Measurements from ENCODE around the gene FOCAD. TPM values are rescaled to one million over a fixed set of nuclear protein-coding genes. Genes with fewer than 3 reads are reported as not detected.

FOCAD gene
- total RNA-seq, 6 experiments from 2014 or later, result 6.4 to 18.3 (median 7.8) TPM

GRCh38 chr9:20642045-20642444 lies 42.0 kb upstream of the FOCAD start:
- ATAC-seq (no peak), DNase-seq (no peak)
- intact Hi-C loops (cut with DNase I), result no loop called here
- no peaks in the 10 kb centered on the region for H3K4me1 ChIP-seq
- H3K9me3 ChIP-seq, result no peaks in the 10 kb centered on the region
- no peaks in the 10 kb centered on the region for H3K27me3 ChIP-seq
- H3K27ac ChIP-seq, result no peak overlapping the region
- no peaks in the 10 kb centered on the region for H3K36me3 ChIP-seq
- WGBS (ENCODE audit: insufficient coverage, low coverage, low lambda C conversion rate, missing lambda C conversion rate), result 57% methylated on average over 1 of the region's 1 CpG
- TF ChIP-seq CTCF (IDR thresholded peaks at IDR 0.05), result no peak
- TF ChIP-seq POLR2A (IDR thresholded peaks at IDR 0.05), result no peak
- no peak overlapping the region for H3K4me3 ChIP-seq

- Histone ChIP-seq H3K9me3 (no peaks in the 10 kb centered on the region), H3K36me3 (no peaks in the 10 kb centered on the region), H3K27me3 (no peaks in the 10 kb centered on the region), H3K4me1 (no peaks in the 10 kb centered on the region), H3K4me3 (no peak overlapping the region), H3K27ac (no peak overlapping the region)
- TF ChIP-seq CTCF (IDR thresholded peaks at IDR 0.05) (no peak), POLR2A (IDR thresholded peaks at IDR 0.05) (no peak)
- WGBS (ENCODE audit: insufficient coverage, low coverage, low lambda C conversion rate, missing lambda C conversion rate), result 73% methylated on average over 3 of the region's 3 CpGs
- ATAC-seq (no peak), DNase-seq (no peak)
- intact Hi-C loops (cut with DNase I), result no loop called here
Observed at GRCh38 chr9:20643660-20644059, 40.4 kb upstream of the FOCAD start.

- no peak overlapping the region for H3K27ac ChIP-seq
- DNase-seq (no peak), ATAC-seq (no peak)
- no peaks in the 10 kb centered on the region for H3K27me3 ChIP-seq
- TF ChIP-seq POLR2A (IDR thresholded peaks at IDR 0.05) (no peak), CTCF (IDR thresholded peaks at IDR 0.05) (no peak)
- H3K36me3 ChIP-seq, result no peaks in the 10 kb centered on the region
- intact Hi-C loops (cut with DNase I), result no loop called here
- no peak overlapping the region for H3K4me3 ChIP-seq
- H3K4me1 ChIP-seq, result no peaks in the 10 kb centered on the region
- 88% methylated on average over 4 of the region's 4 CpGs for WGBS (ENCODE audit: insufficient coverage, low coverage, low lambda C conversion rate, missing lambda C conversion rate)
- no peaks in the 10 kb centered on the region for H3K9me3 ChIP-seq
Observed at GRCh38 chr9:20646656-20647055, 37.4 kb upstream of the FOCAD start.

GRCh38 chr9:20649381-20649780 lies 34.7 kb upstream of the FOCAD start:
- no peak overlapping the region for H3K27ac ChIP-seq
- ATAC-seq, result no peak
- H3K4me3 ChIP-seq, result no peak overlapping the region
- H3K9me3 ChIP-seq, result no peaks in the 10 kb centered on the region
- WGBS (ENCODE audit: insufficient coverage, low coverage, low lambda C conversion rate, missing lambda C conversion rate), result 44% methylated on average over 1 of the region's 1 CpG
- intact Hi-C loops (cut with DNase I), result no loop called here
- no peaks in the 10 kb centered on the region for H3K36me3 ChIP-seq
- no peak for DNase-seq
- no peak for TF ChIP-seq POLR2A (IDR thresholded peaks at IDR 0.05)
- TF ChIP-seq CTCF (IDR thresholded peaks at IDR 0.05), result no peak
- H3K4me1 ChIP-seq, result no peaks in the 10 kb centered on the region
- H3K27me3 ChIP-seq, result no peaks in the 10 kb centered on the region

- H3K4me3 ChIP-seq, result no peak overlapping the region
- H3K4me1 ChIP-seq, result no peaks in the 10 kb centered on the region
- no peaks in the 10 kb centered on the region for H3K27me3 ChIP-seq
- ATAC-seq, result no peak
- no peak for DNase-seq
- intact Hi-C loops (cut with DNase I), result no loop called here
- TF ChIP-seq CTCF (IDR thresholded peaks at IDR 0.05), result no peak
- no peak for TF ChIP-seq POLR2A (IDR thresholded peaks at IDR 0.05)
- no peak overlapping the region for H3K27ac ChIP-seq
- H3K36me3 ChIP-seq, result no peaks in the 10 kb centered on the region
- 100% methylated on average over 1 of the region's 4 CpGs for WGBS (ENCODE audit: insufficient coverage, low coverage, low lambda C conversion rate, missing lambda C conversion rate)
- H3K9me3 ChIP-seq, result no peaks in the 10 kb centered on the region
Observed at GRCh38 chr9:20650313-20650712, 33.7 kb upstream of the FOCAD start.
